Measurements from ENCODE around the gene LDLRAD3. TPM values are rescaled to one million over a fixed set of nuclear protein-coding genes. Genes with fewer than 3 reads are reported as not detected.

Gene LDLRAD3
- total RNA-seq, 1 donor from 2014 or later, result 35.6 TPM

DNA sequence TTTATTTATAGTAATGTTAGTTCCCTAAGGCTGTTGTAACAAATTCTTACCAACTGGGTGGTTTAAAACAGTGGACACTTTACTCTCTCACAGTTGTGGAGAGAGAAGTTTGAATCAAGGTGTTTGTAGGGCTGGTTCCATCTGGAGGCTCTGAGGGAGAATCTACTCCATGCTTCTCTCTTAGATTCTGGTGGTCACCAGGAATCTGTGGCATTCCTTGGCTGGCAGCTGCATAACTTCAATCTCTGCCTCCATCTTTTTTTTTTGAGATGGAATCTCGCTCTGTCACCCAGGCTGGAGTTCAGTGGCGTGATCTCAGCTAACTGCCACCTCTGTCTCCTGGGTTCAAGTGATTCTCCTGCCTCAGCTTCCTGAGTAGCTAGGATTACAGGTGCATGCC is 46.3 kb downstream of the LDLRAD3 start:
- Mint-ChIP-seq H3K27ac (no peak overlapping the region), H3K4me1 (peaks cover 8% of the 10 kb centered on the region), H3K9me3 (peaks cover 44% of the 10 kb centered on the region), H3K36me3 (peaks cover 19% of the 10 kb centered on the region), H3K27me3 (ENCODE audit: insufficient read depth, low read depth) (peaks cover 2% of the 10 kb centered on the region), H3K4me3 (no peak overlapping the region)
- H3K4me3 ChIP-seq, result no peak overlapping the region
- H3F3A ChIP-seq (ENCODE audit: low read depth), result no peaks in the 10 kb centered on the region
- peaks cover 8% of the 10 kb centered on the region for H4K20me1 ChIP-seq (ENCODE audit: low read depth)
- no peak overlapping the region for H3K4me2 ChIP-seq
- H3K4me1 ChIP-seq, result peaks cover 18% of the 10 kb centered on the region
- TF ChIP-seq, protein P1, sequence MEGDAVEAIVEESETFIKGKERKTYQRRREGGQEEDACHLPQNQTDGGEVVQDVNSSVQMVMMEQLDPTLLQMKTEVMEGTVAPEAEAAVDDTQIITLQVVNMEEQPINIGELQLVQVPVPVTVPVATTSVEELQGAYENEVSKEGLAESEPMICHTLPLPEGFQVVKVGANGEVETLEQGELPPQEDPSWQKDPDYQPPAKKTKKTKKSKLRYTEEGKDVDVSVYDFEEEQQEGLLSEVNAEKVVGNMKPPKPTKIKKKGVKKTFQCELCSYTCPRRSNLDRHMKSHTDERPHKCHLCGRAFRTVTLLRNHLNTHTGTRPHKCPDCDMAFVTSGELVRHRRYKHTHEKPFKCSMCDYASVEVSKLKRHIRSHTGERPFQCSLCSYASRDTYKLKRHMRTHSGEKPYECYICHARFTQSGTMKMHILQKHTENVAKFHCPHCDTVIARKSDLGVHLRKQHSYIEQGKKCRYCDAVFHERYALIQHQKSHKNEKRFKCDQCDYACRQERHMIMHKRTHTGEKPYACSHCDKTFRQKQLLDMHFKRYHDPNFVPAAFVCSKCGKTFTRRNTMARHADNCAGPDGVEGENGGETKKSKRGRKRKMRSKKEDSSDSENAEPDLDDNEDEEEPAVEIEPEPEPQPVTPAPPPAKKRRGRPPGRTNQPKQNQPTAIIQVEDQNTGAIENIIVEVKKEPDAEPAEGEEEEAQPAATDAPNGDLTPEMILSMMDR (IDR thresholded peaks at IDR 0.05), result no peak
- TF ChIP-seq EZH2 (IDR thresholded peaks at IDR 0.05) (no peak), EZH2phosphoT487 (IDR thresholded peaks at IDR 0.05) (no peak)
- no peaks in the 10 kb centered on the region for H3K27me3 ChIP-seq
- DNase-seq (ENCODE audit: low spot score), result no peak
- H3K36me3 ChIP-seq, result no peaks in the 10 kb centered on the region
- H2AFZ ChIP-seq (replicated peaks), result no peak overlapping the region
- H3K9me3 ChIP-seq (ENCODE audit: low read depth), result peaks cover 10% of the 10 kb centered on the region
- H3K79me2 ChIP-seq (ENCODE audit: low read depth), result peaks cover 100% of the 10 kb centered on the region
- no peak overlapping the region for H3K27ac ChIP-seq
- H3K9ac ChIP-seq, result no peak overlapping the region

DNA sequence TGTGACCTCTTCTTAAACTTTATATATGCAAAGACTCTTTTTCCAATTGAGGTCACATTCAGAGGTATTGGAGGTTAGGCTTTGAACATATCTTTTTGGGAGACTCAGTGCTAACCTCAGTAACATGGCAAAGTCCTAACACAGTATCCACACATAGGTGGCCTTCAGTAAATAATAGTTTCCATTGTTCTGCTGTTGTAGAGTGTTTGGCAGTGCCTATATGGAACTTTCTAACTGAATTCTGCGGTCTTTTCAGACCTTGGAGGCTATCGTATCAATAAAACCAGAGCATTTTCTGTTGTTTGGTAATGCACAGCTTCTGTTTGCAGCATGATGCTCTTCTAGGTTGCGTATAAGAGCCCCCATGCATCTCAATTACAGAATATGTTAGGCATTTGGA is 47.0 kb downstream of the LDLRAD3 start:
- no peak overlapping the region for H3K27ac ChIP-seq

DNA sequence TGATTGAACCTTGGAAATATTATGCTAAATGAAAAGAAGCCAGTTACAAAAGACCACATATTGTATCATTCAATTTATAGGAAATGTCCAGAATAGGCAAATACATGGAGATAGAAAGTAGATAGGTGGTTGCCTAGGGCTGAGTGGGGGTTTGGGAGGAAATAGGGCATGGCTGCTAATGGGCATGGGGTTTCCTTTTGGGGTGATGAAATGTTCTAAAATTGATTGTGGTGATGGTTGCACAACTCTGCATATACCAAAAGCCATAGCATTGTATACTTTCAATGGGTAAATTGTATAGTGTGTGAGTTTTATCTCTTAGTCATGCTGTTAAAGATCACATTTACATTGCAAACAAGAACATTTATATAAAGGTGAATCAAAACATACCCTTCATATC is 48.7 kb downstream of the LDLRAD3 start:
- H3K27ac Mint-ChIP-seq, result no peak overlapping the region
- no peak for TF ChIP-seq EZH2 (IDR thresholded peaks at IDR 0.05)
- TF ChIP-seq, protein P1 (IDR thresholded peaks at IDR 0.05), result no peak
- no peak for TF ChIP-seq EZH2phosphoT487 (IDR thresholded peaks at IDR 0.05)
- H4K20me1 ChIP-seq (ENCODE audit: low read depth), result peaks cover 8% of the 10 kb centered on the region
- peaks cover 27% of the 10 kb centered on the region for H3K36me3 Mint-ChIP-seq
- H3K4me2 ChIP-seq, result no peak overlapping the region
- DNase-seq (ENCODE audit: low spot score), result no peak
- no peak overlapping the region for H3K4me3 Mint-ChIP-seq
- peaks cover 18% of the 10 kb centered on the region for H3K4me1 ChIP-seq
- no peak overlapping the region for H3K9ac ChIP-seq
- no peak overlapping the region for H3K4me3 ChIP-seq
- no peaks in the 10 kb centered on the region for H3K27me3 ChIP-seq
- peaks cover 41% of the 10 kb centered on the region for H3K9me3 Mint-ChIP-seq
- H3K4me1 Mint-ChIP-seq, result peaks cover 8% of the 10 kb centered on the region
- H3K36me3 ChIP-seq, result no peaks in the 10 kb centered on the region
- H3K27ac ChIP-seq, result no peak overlapping the region
- H3K9me3 ChIP-seq (ENCODE audit: low read depth), result peaks cover 15% of the 10 kb centered on the region
- peaks cover 100% of the 10 kb centered on the region for H3K79me2 ChIP-seq (ENCODE audit: low read depth)
- no peak overlapping the region for H2AFZ ChIP-seq (replicated peaks)
- peaks cover 3% of the 10 kb centered on the region for H3K27me3 Mint-ChIP-seq (ENCODE audit: insufficient read depth, low read depth)
- peaks cover 7% of the 10 kb centered on the region for H3F3A ChIP-seq (ENCODE audit: low read depth)

More for the DNA sequence above, 47.0 kb downstream of the LDLRAD3 start:
- no peak overlapping the region for H3K9ac ChIP-seq
- H3K4me3 ChIP-seq, result no peak overlapping the region
- H2AFZ ChIP-seq (replicated peaks), result no peak overlapping the region
- H3K27ac Mint-ChIP-seq, result peak overlapping the region; percentile 50
- peaks cover 18% of the 10 kb centered on the region for H3K4me1 ChIP-seq
- H3K9me3 Mint-ChIP-seq, result peaks cover 41% of the 10 kb centered on the region
- peaks cover 8% of the 10 kb centered on the region for H4K20me1 ChIP-seq (ENCODE audit: low read depth)
- no peaks in the 10 kb centered on the region for H3K36me3 ChIP-seq
- TF ChIP-seq EZH2 (IDR thresholded peaks at IDR 0.05), result no peak
- TF ChIP-seq, protein P1 (IDR thresholded peaks at IDR 0.05), result no peak
- TF ChIP-seq EZH2phosphoT487 (IDR thresholded peaks at IDR 0.05), result no peak
- H3K4me1 Mint-ChIP-seq, result peaks cover 8% of the 10 kb centered on the region
- no peak overlapping the region for H3K4me2 ChIP-seq
- H3F3A ChIP-seq (ENCODE audit: low read depth), result peaks cover 4% of the 10 kb centered on the region
- H3K27me3 ChIP-seq, result no peaks in the 10 kb centered on the region
- H3K79me2 ChIP-seq (ENCODE audit: low read depth), result peaks cover 100% of the 10 kb centered on the region
- H3K4me3 Mint-ChIP-seq, result no peak overlapping the region
- H3K27me3 Mint-ChIP-seq (ENCODE audit: insufficient read depth, low read depth), result peaks cover 2% of the 10 kb centered on the region
- peaks cover 18% of the 10 kb centered on the region for H3K36me3 Mint-ChIP-seq
- peaks cover 15% of the 10 kb centered on the region for H3K9me3 ChIP-seq (ENCODE audit: low read depth)
- DNase-seq (ENCODE audit: low spot score), result no peak
